ENCODE measurements around the gene CORIN. TPM values are rescaled to one million over a fixed set of nuclear protein-coding genes. Genes with fewer than 3 reads are reported as not detected.

Gene CORIN
- total RNA-seq, 1 donor from 2014 or later, result 25.0 TPM

DNA sequence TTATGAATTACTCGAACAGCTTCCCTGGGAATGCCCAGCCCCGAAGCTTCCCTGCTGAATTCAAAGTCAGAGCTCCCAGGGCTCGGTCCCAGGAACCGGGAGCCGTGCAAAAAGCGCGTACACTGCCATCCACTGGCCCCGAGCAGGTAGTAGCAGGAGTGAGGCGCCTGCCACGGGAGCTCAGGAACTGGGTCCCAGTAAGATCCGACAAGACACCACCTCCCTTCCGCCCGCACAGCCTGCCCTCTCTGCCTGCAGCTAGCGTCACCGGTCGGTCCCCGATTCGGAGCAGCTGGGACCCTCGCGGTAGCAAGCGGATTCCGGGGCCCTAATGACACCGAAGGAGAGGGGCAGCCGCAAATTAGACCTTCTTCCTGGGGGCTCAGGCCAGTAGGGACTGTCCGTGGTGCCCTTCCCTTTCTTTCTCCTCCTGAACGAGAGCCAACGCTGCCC lies 1.2 kb downstream of the CORIN start:
- peak; percentile 85 for DNase-seq (ENCODE audit: low spot score)

DNA sequence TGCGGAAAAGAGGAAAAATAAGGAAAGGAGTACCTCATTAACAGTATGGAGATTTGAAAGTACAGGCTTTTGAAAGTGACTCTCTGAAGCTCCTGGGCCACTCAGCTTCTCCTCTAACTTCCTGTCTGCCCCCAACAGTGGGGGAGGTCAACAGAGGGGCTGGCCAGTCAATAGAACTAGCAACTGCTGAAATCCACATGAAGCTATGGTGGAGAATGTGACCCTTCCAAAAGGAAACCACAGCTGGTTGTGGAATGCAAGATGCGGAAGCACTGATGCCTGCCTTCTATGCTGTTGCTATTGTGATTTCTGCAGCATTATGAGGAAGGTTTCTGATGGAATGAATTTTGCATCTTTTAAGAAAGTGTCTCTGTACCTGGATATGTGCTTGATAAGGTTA lies 2.4 kb downstream of the CORIN start:
- DNase-seq (ENCODE audit: low spot score), result no peak

DNA sequence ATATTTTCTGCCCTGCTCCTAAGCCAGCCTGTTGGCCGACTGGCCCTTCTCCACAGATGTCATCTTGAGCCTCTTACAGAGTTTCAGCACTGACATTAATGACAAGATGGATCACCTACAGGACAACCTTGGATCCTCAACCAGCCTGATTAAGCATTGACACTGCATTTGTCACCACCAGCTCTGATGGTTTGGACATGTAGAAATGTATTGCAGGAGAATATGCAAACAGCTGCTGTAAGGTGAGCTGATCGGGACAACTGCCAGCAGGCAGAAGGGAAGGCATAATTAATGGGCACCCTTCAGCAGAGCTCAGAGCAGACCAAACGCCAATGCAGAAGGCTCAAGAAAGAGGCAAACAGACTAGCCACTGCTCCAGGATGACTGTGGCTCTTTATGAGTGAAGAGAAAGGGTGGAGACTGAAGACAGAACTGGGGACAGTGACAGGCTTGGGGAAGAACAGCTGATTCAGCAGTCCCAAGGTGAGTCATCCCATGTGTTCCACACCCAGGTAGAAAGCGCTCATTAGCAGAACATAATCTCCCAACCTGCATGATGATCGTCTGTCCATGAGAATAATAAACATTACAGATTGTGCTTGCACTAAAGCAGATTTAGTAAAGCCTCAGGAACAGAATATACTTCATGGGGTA lies 6.7 kb downstream of the CORIN start:
- DNase-seq (ENCODE audit: low spot score), result no peak

DNA sequence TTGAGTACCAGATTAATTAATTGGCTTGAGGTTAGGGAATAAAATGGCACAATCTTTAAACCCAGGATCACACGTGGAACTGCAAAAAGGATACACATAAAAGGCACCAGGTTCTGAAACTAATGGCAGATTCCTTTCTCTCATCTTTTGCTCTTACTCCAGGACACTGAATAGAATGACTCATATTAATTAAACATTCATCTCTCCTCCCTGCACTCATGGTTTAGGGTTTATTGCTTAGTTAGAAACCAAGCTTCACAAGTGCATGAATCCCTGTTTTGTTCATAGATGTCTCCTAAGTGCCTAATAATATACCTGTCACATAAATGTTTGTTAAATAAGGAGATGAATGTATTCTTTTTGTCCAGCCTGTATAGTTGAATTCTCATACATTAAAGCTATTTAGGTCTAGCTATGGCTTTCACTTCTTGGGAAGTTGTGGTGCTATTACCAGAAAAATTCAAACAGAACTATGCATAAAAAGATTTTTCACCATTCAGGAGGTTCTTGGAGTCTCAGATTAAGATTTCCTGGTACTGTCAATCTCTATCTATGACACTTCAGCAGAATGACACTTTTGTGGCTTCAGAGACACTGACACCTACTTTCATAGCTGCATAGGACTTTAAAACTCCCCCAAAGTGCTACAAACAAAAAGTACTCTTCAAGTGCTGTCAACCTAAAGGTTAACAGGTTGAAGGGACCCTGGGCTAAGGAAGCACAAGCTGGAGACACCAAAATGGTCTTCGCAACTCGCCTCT lies 7.4 kb downstream of the CORIN start:
- no peak for DNase-seq (ENCODE audit: low spot score)

DNA sequence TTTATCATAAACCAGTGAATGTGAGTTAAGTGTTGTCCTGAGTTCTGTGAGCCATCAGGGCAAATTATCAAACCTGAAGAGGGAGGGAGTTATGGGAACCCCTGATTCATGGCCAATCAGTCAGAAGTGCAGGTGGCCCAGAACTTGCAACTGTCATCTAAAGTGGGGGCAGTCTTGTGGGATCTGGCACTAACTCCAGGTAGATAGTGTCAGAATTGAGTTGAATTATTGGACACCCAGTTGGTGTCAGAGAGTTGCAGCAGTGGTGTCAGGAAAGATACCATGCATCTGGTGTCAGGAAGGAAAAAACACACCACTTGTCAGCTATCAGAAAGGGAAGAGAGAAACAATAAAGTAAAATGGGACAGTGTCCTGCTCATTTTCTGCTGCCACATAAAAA lies 8.4 kb downstream of the CORIN start:
- DNase-seq (ENCODE audit: low spot score), result no peak

DNA sequence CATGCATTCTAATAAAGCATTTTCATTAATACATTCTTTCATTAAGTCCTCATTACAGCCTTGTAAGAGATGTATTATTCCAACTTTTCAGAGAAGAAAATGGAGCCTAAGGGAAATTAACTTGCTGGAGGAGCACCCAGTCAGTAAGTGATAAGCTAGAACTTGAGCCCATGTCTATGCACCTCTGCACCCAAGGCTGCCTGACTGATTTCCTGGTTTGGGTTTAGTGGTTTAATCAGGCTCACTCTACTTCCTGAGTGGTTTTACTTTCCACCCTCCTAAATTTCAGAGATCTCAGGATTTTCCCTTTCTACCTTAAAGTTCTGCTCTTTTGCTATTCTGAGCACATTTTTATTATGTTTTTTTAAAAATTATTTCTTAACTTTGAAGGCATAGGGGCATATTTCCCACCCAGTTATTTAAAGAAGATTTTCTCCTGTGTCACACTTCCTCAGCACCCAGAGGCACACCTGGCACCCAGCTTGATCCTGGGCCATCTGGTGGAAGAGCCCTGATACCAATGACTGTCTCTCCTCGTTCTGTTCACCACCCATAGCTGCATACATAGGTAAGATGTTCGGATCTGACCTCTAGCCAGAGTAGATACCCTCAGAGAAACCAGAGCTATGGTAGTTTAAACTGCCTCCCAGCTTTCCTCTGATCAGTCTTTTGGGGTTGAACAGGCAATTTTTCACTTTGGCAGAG lies 10.4 kb downstream of the CORIN start:
- no peak for DNase-seq (ENCODE audit: low spot score)

DNA sequence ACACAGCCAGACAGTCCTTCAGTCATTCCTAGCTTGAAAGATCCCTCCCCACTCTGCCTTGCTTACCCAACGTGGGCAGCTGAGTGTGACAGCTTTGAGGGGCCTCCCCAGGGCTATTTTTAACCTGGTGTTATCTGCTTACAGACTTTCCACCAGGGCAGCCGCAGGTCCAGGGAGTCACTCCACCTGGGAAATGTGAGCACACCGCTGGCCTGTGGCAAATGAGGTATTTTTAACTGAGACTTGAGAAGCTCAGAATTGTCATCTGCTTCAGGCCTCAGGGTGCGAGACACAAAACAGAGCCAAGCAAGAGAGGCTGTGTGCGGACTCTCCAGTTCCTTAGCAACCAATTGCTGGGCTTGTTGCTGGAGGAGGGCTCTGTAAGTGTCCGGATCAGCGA lies 13.0 kb downstream of the CORIN start:
- no peak for DNase-seq (ENCODE audit: low spot score)

DNA sequence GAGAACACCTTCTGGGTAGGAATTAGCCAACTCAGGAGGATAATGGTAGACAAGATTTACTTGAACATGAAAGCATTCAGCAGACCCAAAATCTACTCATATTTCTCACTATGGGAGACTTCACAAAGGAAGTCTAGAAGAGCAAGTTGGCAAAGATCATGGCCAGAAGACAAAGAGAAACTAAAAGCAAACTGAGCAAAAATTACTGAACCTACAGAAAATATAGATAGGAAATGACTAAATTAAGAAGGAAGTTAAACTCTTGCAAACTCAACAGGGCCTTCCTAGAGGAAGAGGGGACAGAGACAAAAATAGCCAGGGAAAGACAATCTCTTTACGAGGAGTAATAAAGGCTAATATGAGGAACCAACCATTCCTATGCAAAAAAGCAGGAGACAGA lies 18.7 kb downstream of the CORIN start:
- no peak for DNase-seq (ENCODE audit: low spot score)

DNA sequence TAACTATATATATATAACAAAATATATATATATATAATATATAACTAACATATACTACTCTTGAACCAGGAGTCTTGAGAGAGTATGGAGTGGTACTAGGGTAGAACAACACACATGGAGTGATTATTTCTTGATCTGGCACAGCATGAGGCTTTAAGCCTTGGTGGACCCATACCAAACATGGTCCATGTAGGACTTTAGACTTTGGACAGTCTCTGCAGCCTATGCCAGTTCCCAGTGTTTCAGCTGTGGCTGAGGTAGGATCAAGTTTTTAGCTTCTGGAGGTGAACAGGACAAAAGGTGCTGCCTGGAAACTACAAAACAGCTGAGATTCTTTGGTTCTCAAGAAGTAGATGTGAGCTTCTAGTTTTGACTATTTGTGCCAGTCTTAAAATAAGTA lies 20.6 kb downstream of the CORIN start:
- DNase-seq (ENCODE audit: low spot score), result no peak

DNA sequence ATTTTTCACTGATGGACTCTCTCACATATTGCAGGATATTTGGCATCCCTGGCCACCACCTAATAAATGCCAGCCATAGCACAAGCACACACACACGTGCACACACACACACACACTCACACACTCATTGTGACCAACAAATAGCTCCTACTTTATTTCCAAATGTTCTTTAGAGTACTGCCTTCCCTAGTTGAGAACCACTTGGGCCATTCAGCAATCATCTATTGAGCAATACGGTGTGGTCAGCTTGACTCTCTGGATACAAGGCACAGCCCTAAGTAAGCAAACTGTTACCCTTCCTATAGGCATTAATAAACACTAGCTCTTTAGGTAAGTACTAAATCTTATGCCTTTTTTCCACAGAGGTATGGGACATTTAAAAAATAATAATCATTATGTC lies 21.1 kb downstream of the CORIN start:
- no peak for DNase-seq (ENCODE audit: low spot score)

DNA sequence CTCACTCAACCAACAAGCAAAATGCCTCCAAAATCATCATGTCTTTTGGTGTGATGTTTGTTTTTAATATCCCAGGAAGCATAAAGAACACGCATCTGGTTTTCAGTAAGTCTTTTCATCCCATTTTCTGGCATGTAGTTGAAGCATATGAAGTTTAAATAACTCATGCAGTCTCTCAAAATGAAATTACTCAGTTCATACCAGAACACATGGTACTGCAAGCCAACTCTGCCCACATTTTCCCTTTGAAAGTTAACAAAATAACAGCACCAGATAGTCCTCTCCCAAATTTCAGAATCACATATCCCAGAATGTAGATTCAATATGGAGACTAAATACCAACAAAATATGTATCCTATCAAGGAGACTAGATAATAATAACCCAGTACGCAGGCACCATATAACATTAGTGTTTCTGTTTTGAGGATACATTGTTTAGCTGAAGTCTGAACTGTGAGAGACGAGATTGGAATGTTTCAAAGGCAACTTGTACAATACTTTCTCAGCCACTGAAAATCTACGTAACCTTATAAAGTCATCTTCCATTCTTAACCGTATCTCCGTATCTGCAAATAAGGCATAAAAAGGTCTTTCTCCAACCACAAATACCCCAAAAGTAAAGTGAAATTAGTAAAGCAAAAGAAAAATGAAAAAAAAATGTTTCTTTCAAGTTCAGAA lies 23.1 kb downstream of the CORIN start:
- no peak for DNase-seq (ENCODE audit: low spot score)

DNA sequence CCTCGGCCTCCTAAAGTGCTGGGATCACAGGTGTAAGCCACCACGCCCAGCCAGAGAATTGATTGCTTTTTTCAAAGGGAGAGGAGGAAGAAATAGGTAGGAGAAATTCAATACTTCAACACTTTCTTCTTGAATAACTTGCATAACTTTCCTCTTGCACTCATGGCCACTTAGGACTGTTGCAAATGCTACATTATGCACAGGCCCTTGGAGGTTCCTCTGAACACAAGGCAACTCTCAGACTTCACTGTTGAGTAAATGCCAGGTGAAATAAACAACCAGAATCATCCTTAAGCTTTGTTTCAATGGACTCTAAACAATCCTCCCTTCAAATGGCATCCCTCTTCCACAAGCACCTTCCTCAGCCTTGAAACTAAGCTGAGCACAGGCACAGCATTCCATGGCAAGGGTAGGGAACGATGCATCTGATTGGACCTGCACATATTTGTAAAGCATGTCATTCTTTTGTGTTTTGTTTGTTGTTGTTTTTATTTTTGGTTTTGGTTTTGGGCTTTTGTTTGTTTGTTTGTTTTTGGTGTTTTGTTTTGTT lies 28.1 kb downstream of the CORIN start:
- no peak for DNase-seq (ENCODE audit: low spot score)

DNA sequence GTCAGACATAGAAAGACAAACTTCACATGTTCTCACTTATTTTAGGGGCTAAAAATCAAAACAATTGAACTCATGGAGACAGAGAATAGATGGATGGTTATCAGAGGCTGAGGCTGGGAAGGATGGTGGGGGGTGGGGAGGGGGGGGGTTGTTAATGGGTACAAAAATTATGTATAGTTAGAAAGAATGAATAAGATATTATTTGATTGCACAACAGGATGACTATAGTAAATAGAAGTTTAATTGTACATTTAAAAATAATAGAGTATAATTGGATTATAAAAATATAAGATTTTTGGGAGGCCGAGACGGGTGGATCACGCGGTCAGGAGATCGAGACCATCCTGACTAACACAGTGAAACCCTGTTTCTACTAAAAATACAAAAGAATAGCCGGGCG lies 33.3 kb downstream of the CORIN start:
- no peak for DNase-seq (ENCODE audit: low spot score)

DNA sequence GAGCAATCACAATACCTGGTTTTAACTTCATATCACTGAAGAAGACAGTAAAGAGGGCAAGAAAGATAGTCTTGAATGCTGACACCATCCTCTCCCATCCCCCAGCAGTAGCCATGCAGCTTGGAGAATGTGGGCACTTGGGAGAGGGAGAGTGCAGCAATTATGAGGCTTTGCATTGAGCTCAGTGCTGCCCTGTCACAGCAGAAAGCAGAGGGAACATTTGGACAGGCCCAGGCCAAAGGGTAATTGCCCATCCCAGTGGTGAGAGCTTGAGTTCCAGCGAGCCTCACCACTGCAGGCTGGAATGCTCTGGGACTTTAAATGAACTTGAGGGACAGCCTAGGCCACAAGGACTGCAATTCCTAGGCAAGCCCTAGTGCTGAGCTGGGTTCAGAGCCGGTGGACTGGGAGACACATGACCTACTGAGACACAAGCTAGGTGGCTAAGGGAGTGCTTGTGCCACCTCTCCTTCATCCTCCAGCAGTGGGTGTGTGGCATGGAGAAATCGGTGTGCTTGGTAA lies 36.3 kb downstream of the CORIN start:
- no peak for DNase-seq (ENCODE audit: low spot score)

DNA sequence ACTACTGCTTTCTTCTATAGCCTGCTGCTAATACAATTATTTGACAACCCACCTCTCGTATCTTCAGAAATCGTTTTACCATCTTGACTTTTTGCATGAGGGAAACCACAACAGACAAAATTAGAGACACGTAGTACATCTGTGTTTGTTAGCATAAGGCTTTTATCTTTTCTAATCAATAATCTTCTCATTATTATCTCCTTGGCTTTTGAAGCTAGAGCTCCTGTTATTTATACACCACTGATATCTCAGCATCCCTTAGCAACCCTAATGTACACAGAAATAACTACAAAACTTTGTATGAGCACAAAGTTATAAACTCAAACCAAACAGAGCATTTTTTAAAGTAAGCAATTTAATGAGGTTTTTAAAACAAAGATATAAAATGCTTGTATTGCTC lies 39.7 kb downstream of the CORIN start:
- DNase-seq (ENCODE audit: low spot score), result no peak

DNA sequence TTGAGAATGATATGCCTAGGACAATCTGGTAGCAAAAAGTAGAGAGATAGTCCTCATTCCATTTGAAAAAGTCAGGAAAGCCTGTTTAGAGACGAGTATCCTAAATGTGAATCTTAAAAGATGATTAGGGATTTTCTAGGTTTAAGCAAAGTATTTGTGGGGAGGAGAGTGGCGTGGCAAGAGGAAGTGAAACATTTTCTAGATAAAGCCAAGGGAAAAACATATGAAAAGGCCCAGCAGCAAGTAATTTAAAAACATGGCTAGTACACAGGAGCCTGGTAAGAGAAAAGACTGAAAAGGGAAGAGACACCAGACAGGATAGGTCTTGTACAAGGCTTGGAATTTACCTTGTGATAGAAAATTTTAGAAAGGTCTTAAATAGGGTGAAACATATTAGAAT lies 45.9 kb downstream of the CORIN start:
- DNase-seq (ENCODE audit: low spot score), result no peak

DNA sequence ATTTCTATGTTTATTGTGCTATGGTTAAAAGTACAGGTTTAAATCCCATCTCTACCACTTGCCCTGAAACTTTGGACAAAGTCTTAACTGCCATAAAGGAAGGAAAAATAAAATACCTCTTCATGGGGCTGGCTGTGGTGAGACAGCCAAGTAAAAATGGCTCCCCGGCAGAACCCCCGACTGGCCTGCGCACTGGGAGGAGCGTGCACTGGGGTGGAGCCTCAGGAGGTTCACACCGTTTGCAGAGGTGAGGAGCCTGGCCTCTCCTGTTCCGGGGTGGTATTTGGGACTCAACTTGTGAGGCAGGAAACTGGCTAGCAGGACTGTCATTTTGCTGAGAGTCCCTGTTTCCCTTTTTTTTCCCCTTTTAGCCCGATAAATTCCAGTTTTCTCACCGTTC lies 47.8 kb downstream of the CORIN start:
- DNase-seq (ENCODE audit: low spot score), result no peak

DNA sequence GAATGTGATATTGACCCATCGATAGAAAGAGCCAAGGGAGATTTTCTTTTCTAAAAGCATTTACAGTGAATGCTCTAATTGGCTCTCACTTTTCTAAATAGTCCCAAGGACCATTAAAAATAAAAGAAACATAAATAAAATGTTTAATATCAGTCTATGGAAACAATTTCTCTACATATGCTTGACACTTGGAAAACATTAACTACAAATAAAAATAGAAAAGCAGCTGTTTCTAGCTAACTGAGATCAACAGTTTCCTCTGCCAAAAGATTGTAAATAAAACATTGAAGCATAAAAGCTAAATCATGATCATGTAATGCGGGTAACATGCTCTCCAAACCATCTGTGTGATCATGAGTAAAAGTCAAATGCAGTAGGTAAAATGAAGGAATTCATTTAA lies 49.7 kb downstream of the CORIN start:
- no peak for DNase-seq (ENCODE audit: low spot score)

DNA sequence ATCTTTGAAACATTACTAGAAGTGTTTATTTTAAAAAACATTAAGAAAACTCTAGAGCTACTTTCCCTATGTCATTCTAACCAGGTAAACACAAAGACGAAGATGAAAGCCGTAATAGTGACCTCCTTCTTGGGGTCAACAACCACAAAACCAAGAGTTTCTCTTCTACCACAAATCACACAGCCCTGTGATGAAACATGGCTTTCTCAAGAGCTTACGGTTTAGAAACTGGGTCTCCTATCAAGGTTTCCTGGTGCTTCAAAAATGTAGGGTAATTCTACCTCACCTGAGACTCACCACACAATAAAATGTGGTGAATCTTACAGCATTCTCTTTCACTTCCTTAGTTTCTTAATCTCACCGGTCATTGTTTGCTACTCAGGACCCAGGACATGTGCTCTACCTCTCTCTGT lies 50.9 kb downstream of the CORIN start:
- DNase-seq (ENCODE audit: low spot score), result no peak

DNA sequence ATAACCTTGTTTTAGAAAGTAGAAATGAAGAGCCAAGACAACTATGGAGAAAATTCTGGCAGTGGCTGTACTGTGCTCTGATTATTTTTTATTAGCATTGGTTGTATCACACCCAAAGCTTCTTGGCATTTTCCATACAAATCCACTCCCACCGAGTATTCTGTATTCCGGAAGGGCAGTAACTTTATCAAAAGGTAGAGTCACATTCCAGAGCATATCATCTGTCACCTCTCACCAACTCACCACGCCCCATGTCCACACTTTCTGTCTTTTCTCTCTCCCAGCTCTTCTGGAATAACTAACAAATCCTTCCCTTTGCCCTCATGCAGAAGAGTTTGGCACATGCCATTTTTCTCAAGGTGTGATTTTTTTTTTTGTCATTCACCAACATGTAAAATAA lies 52.7 kb downstream of the CORIN start:
- DNase-seq (ENCODE audit: low spot score), result no peak

DNA sequence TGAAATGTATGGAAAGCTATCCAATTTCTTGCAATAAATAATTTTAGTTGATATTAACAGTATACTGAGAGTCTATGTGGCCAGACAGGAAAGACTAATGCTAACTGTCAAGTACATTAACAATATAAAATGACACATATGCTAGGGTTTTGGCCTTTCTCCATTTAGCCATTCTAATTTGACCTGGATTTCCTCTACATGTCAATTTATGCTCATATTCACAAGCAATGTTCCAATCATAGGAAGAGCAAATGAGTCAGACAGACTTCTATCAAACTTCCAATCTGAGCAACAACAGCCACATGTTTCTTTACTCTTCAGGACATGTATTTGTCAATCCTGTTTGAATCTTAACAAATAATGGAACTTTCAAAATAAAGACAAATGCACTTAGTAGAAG lies 53.6 kb downstream of the CORIN start:
- DNase-seq (ENCODE audit: low spot score), result no peak

DNA sequence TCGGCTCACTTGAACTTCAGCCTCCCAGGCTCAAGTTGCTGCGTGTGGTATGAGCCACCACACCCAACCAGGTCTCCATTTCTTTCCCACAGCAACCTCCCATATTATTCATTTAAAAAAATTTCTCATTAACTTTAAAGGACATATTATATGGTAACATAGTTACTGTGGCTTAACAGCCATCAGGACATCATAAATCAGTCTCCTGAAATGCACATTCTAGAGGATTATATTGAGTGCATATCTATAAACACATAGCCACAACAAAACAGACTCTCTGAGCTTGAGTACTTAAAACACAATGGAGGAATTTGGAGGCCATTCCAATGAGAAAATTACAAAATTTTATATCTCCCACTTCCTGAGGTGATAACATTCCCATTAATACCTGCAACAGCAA lies 61.5 kb downstream of the CORIN start:
- no peak for DNase-seq (ENCODE audit: low spot score)

Data from ureter (tissue), 1 donor.